Amygdala (tissue), 56 donors: ENCODE measurements around the gene TDRD10.
A peak's percentile ranks its signal among the peaks of the same experiment; 100 is the strongest.
"Not testable (repeated sequence)": the region's sequence is repeated elsewhere in the genome, so short reads cannot be mapped to it uniquely, and the experiment has no call there.

Source experiments
- DNase-seq, 56 donors: peaks; one replicate each; lab custom pipeline; 2025; lab: John Stamatoyannopoulos, UW

Gene TDRD10

GRCh38 chr1:154478013-154478412 lies 24.0 kb upstream of the TDRD10 start:
- DNase-seq, result no peak

DNA sequence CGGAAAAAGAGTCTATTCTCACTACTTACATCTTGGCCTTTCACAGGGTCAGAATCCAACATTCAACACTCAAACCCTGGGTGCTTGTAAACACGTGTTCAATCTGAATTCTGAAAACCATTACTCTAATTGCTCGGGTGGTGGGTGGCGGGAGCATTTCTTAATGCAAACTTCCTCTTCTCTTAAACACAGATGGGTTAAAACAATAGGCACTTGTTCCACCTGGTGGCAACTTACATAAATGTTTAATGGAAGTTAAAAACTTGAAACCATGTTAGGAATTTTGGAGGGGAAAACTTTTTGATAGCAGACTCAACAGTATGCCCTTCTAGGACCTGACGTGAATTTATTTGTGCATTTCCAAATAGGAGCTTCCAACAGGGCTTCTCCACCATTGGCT lies 23.4 kb upstream of the TDRD10 start:
- DNase-seq, result no peak

DNA sequence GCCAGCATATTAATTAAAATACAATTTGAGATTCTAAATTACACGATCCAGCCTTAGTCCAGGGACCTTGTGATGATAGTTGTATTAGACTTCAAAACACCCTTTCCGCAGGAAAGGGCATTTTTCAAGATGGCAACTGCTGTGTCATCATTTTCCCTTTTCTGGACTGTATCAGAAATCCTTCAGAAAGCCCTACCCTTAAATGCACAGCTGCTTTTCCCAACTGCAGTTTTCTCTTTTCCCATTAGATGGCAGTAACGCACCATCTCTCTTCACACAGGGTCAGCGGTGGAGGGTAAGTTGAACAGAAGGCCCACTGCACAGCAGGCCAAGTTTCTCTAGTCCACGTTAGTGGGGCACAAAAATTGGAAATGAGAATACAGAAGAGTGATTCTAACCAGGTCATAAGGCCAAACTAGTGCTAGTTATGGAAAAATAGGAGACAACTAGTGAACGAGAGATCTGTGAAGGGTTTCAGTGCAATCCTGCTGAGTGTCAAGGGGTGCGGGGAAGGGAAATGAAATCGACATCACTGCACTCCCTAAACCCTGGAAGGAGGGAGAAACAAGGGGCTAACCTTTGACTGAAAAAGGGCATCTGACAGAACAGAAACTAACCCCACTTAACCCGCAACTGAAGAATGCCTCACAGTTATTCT lies 22.1 kb upstream of the TDRD10 start:
- peak in 44 of 56 donors; percentile 11 to 88 (median 49) for DNase-seq

- no peak for DNase-seq
Observed at GRCh38 chr1:154481053-154481452, 21.0 kb upstream of the TDRD10 start.

DNA sequence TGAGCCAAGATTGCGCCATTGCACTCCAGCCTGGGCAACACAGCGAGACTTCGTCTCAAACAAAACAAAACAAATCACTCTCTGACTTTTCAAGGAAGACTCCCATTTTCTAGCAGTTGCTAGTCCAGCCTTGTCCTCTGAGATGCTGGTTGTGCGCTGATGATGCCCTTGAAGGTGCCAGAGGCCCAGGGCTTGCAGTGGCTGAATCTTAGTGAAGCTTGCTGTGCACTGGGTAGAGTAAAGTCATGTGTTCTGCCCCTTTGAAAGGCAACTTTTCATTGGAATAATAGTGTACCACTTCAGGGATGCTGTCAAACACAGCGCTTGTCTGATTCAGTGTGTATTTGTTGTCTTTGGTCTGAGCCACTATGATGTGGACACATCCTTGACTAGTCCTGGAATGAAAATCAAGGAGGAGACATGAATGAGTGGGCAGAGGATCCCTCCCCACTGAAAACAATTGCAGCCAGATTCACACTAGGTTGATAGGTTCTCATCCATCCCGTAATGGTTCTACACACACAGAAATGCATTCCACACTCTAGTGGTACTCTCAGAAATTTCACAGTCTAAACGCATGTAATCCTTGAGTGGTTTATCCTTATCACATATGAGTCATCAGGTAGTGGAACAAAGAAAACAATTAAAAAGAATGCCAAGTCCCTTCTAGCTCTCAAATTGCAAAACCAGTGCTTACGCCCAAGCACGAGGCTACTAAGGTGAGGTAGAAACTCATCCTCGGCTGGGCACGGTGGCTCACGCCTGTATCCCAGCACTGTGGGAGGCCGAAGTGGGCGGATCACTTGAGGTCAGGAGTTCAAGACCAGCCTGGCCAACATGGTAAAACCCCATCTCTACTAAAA lies 17.8 kb upstream of the TDRD10 start:
- no peak for DNase-seq

DNA sequence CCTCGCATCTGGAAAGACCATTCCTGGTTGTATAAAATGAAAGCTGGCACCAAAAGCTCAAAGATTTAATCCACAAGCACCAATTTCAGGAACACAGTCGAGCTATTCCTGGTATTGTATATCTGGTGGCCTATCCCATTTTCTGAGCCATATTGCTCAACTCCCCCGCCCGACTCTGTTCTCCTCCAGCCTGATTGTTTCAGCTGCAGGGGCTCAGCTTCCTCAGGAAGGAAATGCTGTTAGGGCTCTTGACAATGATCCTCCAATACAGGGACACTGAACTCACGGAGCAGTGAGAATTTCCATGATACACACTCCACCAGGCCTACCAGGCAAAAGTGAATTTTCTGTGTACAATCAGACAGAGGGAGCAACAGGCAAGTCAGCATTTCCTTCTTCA lies 16.9 kb upstream of the TDRD10 start:
- DNase-seq, result peak in 1 of 56 donors; percentile 12

DNA sequence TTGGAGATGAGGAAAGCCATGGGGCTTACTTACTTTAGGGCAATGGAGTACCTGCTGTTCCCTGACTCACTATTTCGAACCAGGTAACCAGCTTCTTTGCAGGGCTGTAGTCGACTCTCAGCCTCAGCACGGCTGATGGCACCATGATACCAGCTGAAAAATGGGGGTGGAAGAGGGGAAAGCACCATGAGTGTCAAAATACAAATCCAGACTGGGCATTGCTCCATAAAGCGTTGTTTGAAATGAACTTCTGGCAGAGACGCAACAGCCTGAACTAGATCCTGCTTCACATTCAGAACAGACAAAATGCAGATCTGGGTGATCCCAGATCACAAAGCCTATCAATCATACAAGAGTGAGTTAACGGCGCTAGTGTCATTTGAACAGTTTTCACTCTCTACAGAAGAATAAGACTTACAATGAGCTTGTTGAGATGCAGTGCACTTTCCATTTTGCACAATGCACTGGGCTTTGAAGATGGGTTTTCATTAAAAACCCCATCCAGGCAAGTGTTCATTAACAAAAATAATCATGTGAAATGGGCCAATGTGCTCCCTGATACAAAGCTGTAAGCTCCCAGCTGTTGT lies 16.0 kb upstream of the TDRD10 start:
- no peak for DNase-seq

DNA sequence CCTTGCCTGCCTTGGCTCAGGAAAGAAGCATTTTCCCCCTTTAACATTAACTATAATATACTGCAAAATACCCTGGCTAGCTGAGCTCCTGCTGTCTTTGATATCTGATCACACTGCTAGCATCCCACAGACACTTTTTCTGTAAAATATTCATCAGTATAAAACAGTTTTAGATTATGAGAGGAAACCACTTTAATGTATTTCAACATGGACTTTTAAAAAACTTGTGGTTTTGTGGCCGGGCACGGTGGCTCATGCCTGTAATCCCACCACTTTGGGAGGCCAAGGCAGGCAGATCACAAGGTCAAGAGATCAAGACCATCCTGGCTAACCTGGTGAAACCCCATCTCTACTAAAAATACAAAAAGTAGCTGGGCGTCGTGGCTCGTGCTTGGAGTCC lies 15.3 kb upstream of the TDRD10 start:
- not testable (repeated sequence) for DNase-seq

- no peak for DNase-seq
Observed at GRCh38 chr1:154488922-154489321, 13.1 kb upstream of the TDRD10 start.

DNA sequence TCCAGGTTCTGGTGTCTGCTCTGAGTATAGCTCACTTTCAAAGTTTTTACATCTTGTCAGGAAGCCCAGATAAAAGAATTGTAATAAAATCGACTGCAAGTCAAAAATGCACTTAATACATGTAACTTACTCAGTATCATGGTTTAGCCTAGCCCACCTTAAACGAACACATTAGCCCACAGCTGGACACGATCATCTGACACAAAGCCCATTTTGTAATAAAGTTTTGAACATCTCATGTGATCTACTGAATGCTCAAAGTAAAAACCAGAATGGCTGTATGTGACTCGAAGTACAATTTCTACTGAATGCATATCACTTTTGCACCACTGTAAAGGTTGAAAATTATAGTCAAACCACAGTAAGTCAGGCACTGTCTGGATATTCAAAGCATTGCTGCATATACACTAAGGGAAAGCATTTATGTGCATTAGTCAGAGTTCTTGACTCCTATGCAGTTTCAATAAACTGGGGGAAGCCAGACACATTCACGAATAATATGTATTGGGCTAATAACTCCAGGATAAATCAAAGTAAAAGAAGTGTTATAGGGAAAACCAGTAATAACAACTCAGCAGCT lies 12.2 kb upstream of the TDRD10 start:
- DNase-seq, result no peak

DNA sequence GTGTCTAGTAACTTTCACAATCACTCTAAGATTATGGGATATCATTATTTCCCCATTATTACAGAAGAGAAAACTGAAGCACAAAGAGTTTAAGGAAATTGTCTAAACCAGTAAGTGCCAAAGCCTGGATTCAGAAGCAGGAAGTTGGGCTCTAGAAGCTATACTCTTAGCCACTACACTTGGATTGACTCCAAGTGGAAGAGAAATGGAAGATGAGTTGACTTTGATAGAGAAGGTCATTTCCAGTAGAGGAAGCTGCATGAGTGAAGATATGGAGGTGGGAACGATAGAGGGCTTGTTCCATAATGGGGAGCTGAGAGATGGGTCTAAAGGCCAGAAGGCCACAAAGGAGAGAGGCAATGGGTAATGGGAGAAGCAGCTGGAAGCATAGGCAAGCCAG lies 11.7 kb upstream of the TDRD10 start:
- DNase-seq, result no peak

- DNase-seq, result no peak
Observed at GRCh38 chr1:154492115-154492514, 9.9 kb upstream of the TDRD10 start.

- peak in 6 of 56 donors; percentile 7 to 47 (median 19) for DNase-seq
Observed at GRCh38 chr1:154493276-154493675, 8.7 kb upstream of the TDRD10 start.

- DNase-seq, result no peak
Observed at GRCh38 chr1:154495496-154496273, 6.3 kb upstream of the TDRD10 start.

- no peak for DNase-seq
Observed at GRCh38 chr1:154496383-154496782, 5.6 kb upstream of the TDRD10 start.

DNA sequence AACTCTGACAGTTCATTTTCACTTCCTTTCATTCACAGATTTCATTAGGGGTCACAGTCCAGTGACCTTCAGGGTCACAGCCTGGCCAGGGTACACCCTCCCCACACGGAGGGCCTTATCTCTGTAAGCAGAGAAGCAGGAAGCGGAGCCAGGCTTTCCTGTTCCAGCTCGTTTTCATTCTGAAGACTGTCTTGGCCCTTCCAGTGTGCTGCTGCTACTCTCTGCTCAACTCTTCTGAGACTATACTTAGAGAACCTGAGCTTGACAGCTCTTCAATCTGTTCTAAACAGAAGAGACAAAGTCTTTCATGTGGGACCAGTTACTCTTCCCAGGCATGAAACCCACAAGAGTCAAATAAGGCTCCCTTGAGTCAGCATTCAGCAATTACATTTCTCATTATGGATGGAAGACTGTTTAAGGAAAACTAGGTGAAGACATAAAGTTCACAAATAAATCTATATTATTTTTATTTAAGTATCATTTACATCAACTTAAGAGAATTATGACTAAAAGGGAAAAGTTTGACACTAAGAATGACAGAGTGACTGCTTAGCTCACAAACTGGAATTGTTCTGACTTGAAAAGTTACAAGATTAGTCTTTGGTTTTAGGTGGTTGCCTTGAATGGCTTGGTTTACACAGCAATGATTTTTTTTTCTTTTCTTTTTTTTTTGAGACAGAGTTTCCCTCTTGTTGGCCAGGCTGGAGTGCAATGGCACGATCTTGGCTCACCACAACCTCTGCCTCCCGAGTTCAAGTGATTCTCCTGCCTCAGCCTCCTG lies 4.8 kb upstream of the TDRD10 start:
- DNase-seq, result no peak

DNA sequence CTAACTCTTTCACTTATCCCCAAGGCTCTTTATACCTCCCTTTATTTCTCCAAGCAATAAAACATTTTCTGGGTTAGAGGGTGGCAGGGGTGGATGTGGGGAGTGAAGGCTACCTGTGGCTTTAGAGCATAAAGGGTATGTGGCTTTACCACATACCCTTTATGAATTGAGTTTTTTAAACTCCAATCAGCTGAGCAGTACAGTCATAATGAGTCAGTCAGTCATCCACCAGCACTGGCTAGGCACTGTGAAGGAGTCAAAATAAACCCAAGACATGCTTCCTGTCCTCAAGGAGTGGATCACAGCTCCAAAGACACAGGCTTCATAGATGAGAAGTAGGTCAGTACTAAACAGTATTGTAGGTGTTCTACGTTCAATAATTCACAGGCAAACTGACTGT lies 2.6 kb upstream of the TDRD10 start:
- DNase-seq, result no peak

DNA sequence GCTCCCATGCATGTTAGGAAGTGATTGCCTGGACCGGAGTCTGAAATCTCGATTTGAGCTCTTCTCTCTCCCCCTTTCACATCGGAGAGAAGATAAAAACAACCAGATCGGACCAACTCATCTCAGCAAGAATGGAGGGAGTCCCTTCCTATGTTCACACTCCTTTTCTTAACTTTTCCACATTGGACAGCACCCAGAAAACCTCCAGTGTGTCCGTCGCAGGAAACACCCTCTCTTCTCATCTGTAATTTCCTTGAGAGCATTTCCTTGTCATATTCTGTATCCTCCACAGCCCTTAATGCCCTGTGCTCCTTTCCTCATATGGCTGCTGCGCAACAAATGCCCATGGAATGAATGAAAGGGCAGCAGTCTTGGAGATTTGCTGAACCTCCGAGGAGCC lies 1.5 kb upstream of the TDRD10 start:
- DNase-seq, result no peak

- peak in 2 of 56 donors; percentile 5 to 8 for DNase-seq
Observed at GRCh38 chr1:154501423-154502065, 475 bp upstream of the TDRD10 start.
